Measurements from ENCODE around the gene ALAS1.
"Not testable (repeated sequence)": the region's sequence is repeated elsewhere in the genome, so short reads cannot be mapped to it uniquely, and the experiment has no call there.

ALAS1 gene

GRCh38 chr3:52197842-52198625 lies at the start of gene ALAS1:
TSS of gene ALAS1 (plus strand) at chr3:52198160. CDS start at chr3:52199242, 1,082 bp downstream.
- DNase-seq (ENCODE audit: low read depth in 2 of 2), result peak; percentile 84 to 88

DNA sequence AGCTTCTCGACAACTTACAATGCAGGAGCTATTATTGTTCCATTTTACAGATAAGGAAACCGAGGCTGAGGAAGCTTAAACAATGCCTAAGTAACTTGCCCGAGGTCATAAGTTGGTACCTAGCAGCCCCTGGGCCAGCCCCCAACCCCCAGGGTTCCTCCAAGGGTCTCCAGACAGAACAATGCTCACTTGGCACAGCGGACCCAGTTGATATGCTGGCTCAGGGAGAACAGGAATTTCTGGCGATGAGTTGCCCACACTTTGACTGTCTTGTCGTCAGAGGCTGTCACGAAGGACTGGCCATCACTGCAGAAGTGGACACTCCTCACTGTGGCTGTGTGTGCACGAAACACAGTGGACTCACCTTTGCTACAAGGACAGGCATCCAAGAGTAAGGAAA lies 48.9 kb upstream of the ALAS1 start:
- DNase-seq (ENCODE audit: low read depth in 2 of 2), result no peak

DNA sequence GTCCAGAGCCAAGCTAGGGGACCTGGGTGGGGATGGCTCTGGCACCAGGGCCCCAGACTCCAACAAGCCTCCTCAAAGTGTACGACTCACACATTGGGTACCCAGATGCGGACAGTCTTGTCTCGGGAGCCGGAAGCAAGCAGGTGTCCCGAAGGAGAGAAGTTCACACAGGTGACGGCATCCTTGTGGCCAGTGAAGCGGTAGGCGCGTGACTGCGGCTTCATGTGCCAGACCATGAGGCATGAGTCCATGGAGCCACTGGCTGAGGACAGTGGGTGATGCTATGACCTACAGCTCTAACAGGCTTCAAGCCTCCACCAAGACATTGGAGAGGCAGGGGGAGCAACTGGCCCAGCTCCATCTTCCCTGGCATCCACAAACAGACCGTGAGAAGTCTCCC lies 48.2 kb upstream of the ALAS1 start:
- DNase-seq (ENCODE audit: low read depth in 2 of 2), result no peak

DNA sequence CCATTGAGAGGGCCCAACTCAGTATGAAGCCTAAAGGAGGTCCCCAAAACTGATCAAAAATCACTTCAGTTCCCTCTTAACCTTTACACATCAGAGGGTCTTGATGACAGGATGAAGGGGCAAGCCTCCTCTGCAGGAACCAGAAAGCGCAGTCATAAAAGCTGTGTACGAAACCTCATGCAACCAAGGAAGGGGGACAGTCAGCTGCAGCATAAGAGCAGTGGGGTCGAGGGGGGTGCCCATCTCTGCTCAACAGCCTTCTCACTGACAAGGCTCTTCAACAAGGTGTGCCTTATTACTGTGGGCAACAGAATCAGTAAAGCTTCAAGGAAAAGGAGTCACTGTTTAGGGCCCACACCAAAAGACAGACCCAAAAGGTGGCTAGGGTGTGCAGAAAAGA lies 47.6 kb upstream of the ALAS1 start:
- no peak for DNase-seq (ENCODE audit: low read depth in 2 of 2)

GRCh38 chr3:52150860-52151259 lies 47.1 kb upstream of the ALAS1 start:
- no peak for DNase-seq (ENCODE audit: low read depth in 2 of 2)

GRCh38 chr3:52151991-52152390 lies 46.0 kb upstream of the ALAS1 start:
- DNase-seq (ENCODE audit: low read depth in 2 of 2), result not testable (repeated sequence)

DNA sequence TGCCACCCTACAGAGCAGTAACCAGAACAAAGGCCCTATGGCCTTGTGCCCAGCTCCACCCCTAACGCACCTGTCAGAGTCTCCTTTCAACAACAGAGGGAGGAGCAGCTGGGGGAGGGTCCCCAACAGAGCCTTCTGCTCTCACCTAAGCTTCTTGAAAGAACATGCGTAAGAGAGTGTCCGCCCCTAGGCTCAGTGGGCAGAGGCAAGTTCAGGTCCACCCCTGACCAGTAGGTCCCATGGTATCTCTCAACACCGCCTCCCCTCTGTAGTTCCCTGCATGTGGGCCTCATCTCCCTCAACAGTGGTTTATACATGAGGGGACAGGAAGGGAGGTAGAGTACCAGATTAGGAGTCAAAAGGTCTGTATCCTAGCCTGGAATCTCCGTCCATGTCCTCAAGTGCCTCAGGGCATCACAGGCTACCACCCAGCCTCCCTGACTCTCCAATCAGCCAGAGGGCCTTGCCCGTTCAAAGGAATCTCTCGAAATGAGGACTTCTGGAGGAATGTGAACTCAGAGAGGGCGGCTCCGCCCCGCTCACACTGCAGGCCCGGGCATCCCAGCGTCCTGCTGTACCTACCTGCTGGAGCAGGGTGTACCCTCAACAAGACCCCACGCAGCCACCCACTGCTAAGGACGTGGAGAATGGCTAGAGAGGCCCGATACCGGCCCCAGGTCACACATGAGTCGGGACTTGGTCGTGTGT lies 44.4 kb upstream of the ALAS1 start:
- DNase-seq (ENCODE audit: low read depth in 2 of 2), result no peak

GRCh38 chr3:52154135-52155094 lies 43.5 kb upstream of the ALAS1 start, which contains the start of gene POC1A:
TSS of gene POC1A (minus strand) at chr3:52154423. CDS start at chr3:52154372, 51 bp downstream.
- DNase-seq (ENCODE audit: low read depth in 2 of 2), result peak; percentile 75

GRCh38 chr3:52155912-52156311 lies 42.0 kb upstream of the ALAS1 start:
- no peak for DNase-seq (ENCODE audit: low read depth in 2 of 2)

DNA sequence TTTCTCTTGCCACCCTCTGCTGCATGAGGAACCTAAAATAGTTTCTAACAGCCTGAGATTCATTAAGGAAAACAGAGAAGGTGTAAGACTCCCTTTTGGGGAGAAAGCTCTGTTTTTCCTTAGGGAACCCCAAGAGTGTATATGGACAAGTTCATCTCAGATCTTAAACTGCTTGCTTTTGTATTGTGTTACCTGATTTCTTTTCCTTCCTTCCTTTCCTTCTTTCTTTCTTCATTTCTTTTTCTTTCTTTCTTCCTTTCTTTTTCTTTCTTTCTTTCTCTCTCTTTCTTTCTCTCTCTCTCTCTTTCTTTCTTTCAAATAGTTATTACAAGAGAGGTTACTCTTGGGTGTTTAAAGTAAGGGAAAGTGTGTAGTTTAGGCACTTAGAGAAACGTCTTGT lies 38.5 kb upstream of the ALAS1 start:
- DNase-seq (ENCODE audit: low read depth in 2 of 2), result no peak

GRCh38 chr3:52162250-52162872 lies 35.6 kb upstream of the ALAS1 start:
- DNase-seq (ENCODE audit: low read depth in 2 of 2), result no peak

- DNase-seq (ENCODE audit: low read depth in 2 of 2), result no peak
Observed at GRCh38 chr3:52167240-52167639, 30.7 kb upstream of the ALAS1 start.

DNA sequence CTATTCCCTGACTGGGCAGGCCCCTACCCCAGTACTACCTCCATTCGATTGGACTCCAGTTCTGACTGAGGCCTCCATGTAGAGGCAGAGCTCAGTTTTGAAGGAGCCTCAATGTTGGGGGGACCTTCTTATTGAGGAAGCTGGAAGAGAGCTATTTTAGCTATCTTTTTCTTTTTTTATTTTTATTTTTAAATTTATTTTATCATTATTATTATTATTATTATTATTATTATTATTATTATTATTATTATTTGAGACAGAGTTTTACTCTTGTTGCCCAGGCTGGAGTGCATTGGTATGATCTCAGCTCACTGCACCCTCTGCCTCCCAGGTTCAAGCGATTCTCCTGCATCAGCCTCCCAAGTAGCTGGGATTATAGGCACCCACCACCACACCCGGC lies 27.7 kb upstream of the ALAS1 start:
- not testable (repeated sequence) for DNase-seq (ENCODE audit: low read depth in 2 of 2)

DNA sequence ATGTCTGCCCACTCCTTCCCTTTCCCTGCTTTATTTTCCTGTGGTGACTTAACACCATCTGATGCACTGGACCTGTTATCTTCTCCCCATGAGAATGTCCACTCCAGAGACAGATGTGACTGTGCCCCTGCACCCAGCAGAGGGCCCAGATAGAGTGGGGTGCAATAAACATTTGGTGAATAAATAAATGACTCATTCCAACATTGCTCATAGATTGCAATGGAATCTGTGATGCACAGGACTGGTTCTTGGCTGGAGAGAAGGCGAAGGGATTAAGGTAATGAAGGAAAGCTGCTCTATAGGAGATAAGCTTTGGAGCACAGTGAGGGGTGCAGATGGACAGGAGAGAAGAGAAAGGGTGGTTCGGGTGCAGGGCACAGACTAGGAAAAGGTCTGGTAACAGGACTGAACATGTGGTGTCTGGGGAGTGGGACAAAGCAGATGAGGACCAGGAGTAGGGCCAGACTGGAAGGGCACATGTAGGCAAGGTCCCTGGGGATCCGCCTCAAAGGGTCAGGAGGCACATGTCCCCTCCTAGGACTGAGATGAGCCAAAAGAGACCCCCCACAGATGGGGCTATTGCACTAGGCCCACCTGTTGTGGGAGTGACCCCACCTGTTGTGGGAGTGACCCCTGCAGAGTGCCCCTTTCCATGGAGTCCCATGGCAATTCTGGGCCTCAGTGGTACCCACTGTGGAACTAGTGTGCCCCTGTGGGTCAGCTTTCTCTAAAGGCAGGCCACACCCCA lies 26.3 kb upstream of the ALAS1 start:
- no peak for DNase-seq (ENCODE audit: low read depth in 2 of 2)

DNA sequence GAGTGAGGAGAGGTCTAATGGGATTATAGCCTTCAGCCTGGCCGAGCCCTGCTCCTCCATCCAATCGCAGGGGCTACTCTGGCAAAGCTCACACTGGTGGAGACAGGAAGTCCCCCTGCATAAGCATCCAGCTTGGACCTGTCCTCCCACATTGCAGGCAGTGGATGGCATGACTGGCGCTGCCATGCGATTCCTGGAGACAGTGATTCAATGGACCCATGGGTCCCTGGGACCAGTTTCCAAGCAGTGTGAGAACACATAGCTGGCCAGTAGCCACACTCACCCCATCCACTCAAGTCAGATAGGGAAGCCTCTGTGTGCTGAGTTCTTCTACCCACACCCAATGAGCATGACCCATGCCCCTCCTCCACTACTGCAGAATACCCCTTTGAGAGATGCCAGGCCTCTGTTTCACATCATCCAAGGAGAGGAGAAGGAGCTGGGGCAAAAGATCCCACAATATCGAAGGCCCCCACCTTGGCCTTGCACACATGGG lies 25.6 kb upstream of the ALAS1 start:
- DNase-seq (ENCODE audit: low read depth in 2 of 2), result no peak

DNA sequence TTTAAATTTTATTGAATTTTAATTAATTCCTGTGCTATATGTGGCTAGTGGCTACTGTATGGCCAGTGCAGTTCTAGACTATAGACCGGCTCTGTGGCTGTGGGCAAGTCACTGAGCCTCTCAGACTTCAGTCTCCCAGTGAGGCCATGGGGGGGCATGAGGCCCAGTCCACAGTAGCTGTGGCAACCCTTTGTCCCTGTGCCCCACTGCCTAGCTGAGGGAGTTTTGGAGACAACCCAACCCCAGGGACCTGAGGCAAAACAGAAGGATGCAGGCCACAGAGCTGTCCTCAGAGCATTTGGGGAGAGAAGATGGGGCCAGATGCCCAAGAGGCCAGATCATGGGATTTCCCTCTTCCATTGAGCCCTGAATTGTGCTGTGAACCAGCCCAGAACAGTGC lies 24.9 kb upstream of the ALAS1 start:
- no peak for DNase-seq (ENCODE audit: low read depth in 2 of 2)

- DNase-seq (ENCODE audit: low read depth in 2 of 2), result no peak
Observed at GRCh38 chr3:52174896-52175295, 23.1 kb upstream of the ALAS1 start.

GRCh38 chr3:52175416-52176179 lies 22.4 kb upstream of the ALAS1 start:
- DNase-seq (ENCODE audit: low read depth in 2 of 2), result no peak

DNA sequence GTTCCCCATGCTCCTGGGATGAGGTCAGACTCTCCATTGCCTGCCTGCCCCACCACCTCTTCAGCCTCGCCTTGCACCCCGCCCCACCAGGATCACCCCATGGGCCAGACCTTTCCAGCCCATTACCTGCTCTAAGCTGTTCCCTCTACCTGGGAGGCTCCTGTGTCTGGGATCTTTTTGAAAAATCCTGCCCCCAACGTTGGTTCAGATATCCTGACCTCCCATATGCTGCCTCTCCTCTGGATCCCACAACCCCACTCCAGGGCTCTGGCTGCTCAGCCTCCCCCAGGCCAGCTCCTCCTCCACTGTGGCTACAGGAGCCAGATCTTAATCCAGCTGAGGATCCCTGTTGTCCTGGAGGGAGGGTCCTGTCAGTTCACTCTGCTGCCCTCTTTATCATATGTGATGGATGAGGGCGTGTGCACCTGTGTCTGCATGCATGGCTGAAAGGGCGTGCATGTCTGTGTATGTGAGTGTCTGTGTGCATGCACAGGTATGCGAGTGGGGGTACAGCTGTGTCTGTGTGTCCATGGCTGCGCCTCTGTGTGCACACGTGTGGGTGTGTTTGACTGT lies 21.7 kb upstream of the ALAS1 start:
- DNase-seq (ENCODE audit: low read depth in 2 of 2), result no peak
